ENCODE measurements around the gene PIK3R3.

DNA sequence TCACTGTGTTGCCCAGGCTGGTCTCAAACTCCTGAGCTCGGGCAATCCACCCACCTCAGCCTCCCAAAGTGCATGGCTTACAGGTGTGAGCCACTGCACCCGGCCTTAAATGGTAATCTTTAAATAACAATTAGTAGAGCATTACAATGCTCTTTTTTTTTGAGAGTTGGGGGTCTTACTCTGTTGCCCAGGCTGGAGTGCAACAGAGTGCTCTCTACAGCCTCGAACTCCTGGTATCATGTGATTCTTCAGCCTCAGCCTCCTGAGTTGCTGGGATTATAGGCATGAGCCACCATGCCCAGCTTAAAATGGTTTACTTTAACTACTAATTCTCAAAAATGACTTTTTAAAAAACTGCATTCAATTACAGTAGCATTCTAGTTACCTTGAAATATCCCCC, 52.2 kb downstream of the PIK3R3 start:
- TF ChIP-seq SREBF2 (IDR thresholded peaks at IDR 0.05) (no peak), CHD4 (IDR thresholded peaks at IDR 0.05; ENCODE audit: borderline replicate concordance) (no peak), MAFK (IDR thresholded peaks at IDR 0.05; ENCODE audit: partially characterized antibody) (no peak), MAZ (IDR thresholded peaks at IDR 0.05; ENCODE audit: borderline replicate concordance, low read depth, low read length) (no peak), CHD2 (IDR thresholded peaks at IDR 0.05; ENCODE audit: low read length, partially characterized antibody) (no peak), EHMT2 (IDR thresholded peaks at IDR 0.05; ENCODE audit: low read depth) (no peak)
- TF ChIP-seq, protein P1, sequence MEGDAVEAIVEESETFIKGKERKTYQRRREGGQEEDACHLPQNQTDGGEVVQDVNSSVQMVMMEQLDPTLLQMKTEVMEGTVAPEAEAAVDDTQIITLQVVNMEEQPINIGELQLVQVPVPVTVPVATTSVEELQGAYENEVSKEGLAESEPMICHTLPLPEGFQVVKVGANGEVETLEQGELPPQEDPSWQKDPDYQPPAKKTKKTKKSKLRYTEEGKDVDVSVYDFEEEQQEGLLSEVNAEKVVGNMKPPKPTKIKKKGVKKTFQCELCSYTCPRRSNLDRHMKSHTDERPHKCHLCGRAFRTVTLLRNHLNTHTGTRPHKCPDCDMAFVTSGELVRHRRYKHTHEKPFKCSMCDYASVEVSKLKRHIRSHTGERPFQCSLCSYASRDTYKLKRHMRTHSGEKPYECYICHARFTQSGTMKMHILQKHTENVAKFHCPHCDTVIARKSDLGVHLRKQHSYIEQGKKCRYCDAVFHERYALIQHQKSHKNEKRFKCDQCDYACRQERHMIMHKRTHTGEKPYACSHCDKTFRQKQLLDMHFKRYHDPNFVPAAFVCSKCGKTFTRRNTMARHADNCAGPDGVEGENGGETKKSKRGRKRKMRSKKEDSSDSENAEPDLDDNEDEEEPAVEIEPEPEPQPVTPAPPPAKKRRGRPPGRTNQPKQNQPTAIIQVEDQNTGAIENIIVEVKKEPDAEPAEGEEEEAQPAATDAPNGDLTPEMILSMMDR (IDR thresholded peaks at IDR 0.05), result no peak
- TF ChIP-seq, protein P2, sequence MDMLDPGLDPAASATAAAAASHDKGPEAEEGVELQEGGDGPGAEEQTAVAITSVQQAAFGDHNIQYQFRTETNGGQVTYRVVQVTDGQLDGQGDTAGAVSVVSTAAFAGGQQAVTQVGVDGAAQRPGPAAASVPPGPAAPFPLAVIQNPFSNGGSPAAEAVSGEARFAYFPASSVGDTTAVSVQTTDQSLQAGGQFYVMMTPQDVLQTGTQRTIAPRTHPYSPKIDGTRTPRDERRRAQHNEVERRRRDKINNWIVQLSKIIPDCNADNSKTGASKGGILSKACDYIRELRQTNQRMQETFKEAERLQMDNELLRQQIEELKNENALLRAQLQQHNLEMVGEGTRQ (IDR thresholded peaks at IDR 0.05), result no peak
- TF ChIP-seq, protein P3, sequence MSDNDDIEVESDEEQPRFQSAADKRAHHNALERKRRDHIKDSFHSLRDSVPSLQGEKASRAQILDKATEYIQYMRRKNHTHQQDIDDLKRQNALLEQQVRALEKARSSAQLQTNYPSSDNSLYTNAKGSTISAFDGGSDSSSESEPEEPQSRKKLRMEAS (IDR thresholded peaks at IDR 0.05), result no peak

Data from A549 (cell line).